HEK293 (cell line): ENCODE results near the gene FXYD1.

Source experiments
- CTCF ChIA-PET: fragments of 350-600 bp; formaldehyde crosslinking; extraction: SDS; loops from one replicate; lab custom pipeline; 2021; ENCODE audit warnings: antibody characterized with exemption; lab: Yijun Ruan, JAX
- POLR2A ChIA-PET: fragments of 300-600 bp; formaldehyde crosslinking; extraction: SDS; loops from one replicate; lab custom pipeline; 2020; ENCODE audit warnings: antibody characterized with exemption, inconsistent platforms; lab: Yijun Ruan, JAX
- H3K27ac ChIP-seq: fragments of 200-500 bp; sonication (Bioruptor generic); 2 replicates; pipeline ENCODE4 v1.5.1; 2014; ENCODE audit warnings: low read depth, low read length, control low read depth, inconsistent platforms; ENCODE audit errors: extremely low read depth
- H3K36me3 ChIP-seq, 2 experiments: fragments of 200-500 bp in 1 of 2; sonication (Bioruptor generic) in 1 of 2; 1 replicate in 1 of 2; 2 replicates in 1 of 2; pipeline ENCODE4 v1.5.1; 2014 to 2017; ENCODE audit warnings: inconsistent platforms in 2 of 2, low read length in 2 of 2; ENCODE audit not compliant: control insufficient read depth in 2 of 2, insufficient read depth in 1 of 2
- H3K4me1 ChIP-seq: fragments of 200-500 bp; sonication (Bioruptor generic); 2 replicates; pipeline ENCODE4 v1.5.1; 2014; ENCODE audit warnings: mild to moderate bottlenecking, low read length, inconsistent platforms; ENCODE audit not compliant: control insufficient read depth, insufficient read depth
- H3K4me3 ChIP-seq: 2 replicates; pipeline ENCODE4 v1.5.1; 2011; ENCODE audit warnings: low read depth, mild to moderate bottlenecking, control low read depth, low read length, moderate library complexity
- H3K9me3 ChIP-seq: fragments of 200-500 bp; sonication (Bioruptor generic); 2 replicates; pipeline ENCODE4 v1.5.1; 2014; ENCODE audit warnings: low read depth, low read length, inconsistent platforms; ENCODE audit not compliant: control insufficient read depth, insufficient read depth
- EGR2 ChIP-seq: fragments of 450-650 bp; formaldehyde crosslinking; IDR thresholded peaks from 2 replicates; pipeline ENCODE4 v1.5.1; 2016; ENCODE audit warnings: low read depth, missing biosample characterization, missing genetic modification characterization
- GLIS1 ChIP-seq: fragments of 450-650 bp; formaldehyde crosslinking; IDR thresholded peaks from 2 replicates; pipeline ENCODE4 v1.5.1; 2016; ENCODE audit warnings: missing biosample characterization, missing genetic modification characterization
- HIC1 ChIP-seq: fragments of 450-650 bp; formaldehyde crosslinking; IDR thresholded peaks from 2 replicates; pipeline ENCODE4 v1.5.1; 2016; ENCODE audit warnings: missing biosample characterization, missing genetic modification characterization
- SCRT1 ChIP-seq: fragments of 450-650 bp; formaldehyde crosslinking; IDR thresholded peaks from 2 replicates; pipeline ENCODE4 v1.5.1; 2016; ENCODE audit warnings: missing biosample characterization, missing genetic modification characterization, borderline replicate concordance
- SP3 ChIP-seq: fragments of 450-650 bp; formaldehyde crosslinking; IDR thresholded peaks from 2 replicates; pipeline ENCODE4 v1.5.1; 2016; ENCODE audit warnings: missing biosample characterization, missing genetic modification characterization
- TCF7L2 ChIP-seq: IDR thresholded peaks from 2 replicates; pipeline ENCODE4 v1.6.1; 2011; ENCODE audit warnings: low read depth, mild to moderate bottlenecking, inconsistent platforms, low read length, moderate library complexity, borderline replicate concordance
- TSHZ1 ChIP-seq: fragments of 450-650 bp; formaldehyde crosslinking; IDR thresholded peaks from 2 replicates; pipeline ENCODE4 v1.5.1; 2016; ENCODE audit warnings: missing biosample characterization, missing genetic modification characterization, borderline replicate concordance
- WT1 ChIP-seq: fragments of 450-650 bp; formaldehyde crosslinking; IDR thresholded peaks from 2 replicates; pipeline ENCODE4 v1.5.1; 2016; ENCODE audit warnings: missing biosample characterization, missing genetic modification characterization
- ZBTB49 ChIP-seq: fragments of 450-650 bp; formaldehyde crosslinking; IDR thresholded peaks from 2 replicates; pipeline ENCODE4 v1.5.1; 2016; ENCODE audit warnings: missing biosample characterization, missing genetic modification characterization, low read depth
- ZNF121 ChIP-seq: fragments of 450-650 bp; formaldehyde crosslinking; IDR thresholded peaks from 2 replicates; pipeline ENCODE4 v1.5.1; 2016; ENCODE audit warnings: missing biosample characterization, missing genetic modification characterization
- ZNF148 ChIP-seq: fragments of 450-650 bp; formaldehyde crosslinking; IDR thresholded peaks from 2 replicates; pipeline ENCODE4 v1.5.0; 2017; ENCODE audit warnings: missing biosample characterization, missing genetic modification characterization, borderline replicate concordance
- ZNF174 ChIP-seq: fragments of 450-650 bp; formaldehyde crosslinking; IDR thresholded peaks from 2 replicates; pipeline ENCODE4 v1.5.0; 2017; ENCODE audit warnings: missing biosample characterization, mild to moderate bottlenecking, missing genetic modification characterization
- ZNF792 ChIP-seq: fragments of 450-650 bp; formaldehyde crosslinking; IDR thresholded peaks from 2 replicates; pipeline ENCODE4 v1.5.1; 2016; ENCODE audit warnings: missing biosample characterization, missing genetic modification characterization
- ZNF843 ChIP-seq: fragments of 450-650 bp; formaldehyde crosslinking; IDR thresholded peaks from 2 replicates; pipeline ENCODE4 v1.5.1; 2016; ENCODE audit warnings: missing biosample characterization, missing genetic modification characterization
- ZSCAN5A ChIP-seq: fragments of 450-650 bp; formaldehyde crosslinking; IDR thresholded peaks from 2 replicates; pipeline ENCODE4 v1.5.1; 2016; ENCODE audit warnings: missing biosample characterization, missing genetic modification characterization

The FXYD1 gene

GRCh38 chr19:35098413-35099049, 40.1 kb upstream of the FXYD1 start (continued):
- no peak for TF ChIP-seq EGR2 (tag by site-specific recombination)
- TF ChIP-seq GLIS1 (tag by site-specific recombination): no peak

GRCh38 chr19:35099155-35099896, 39.3 kb upstream of the FXYD1 start:
- Histone ChIP-seq H3K36me3 (no peaks in the 10 kb centered on the region; a peak in 1 of 3 replicates), H3K27ac (no peak overlapping the region), H3K4me3 (no peak overlapping the region), H3K4me1 (no peaks in the 10 kb centered on the region), H3K9me3 (no peaks in the 10 kb centered on the region)
- ChIA-PET CTCF (interaction anchor here (0.8 to 3.5 kb wide), 11 partner anchors 8 to 127 kb away, joined by 3 to 25 read pairs (median 6); partner anchors contain the start of gene FXYD3), POLR2A (interaction anchor here (0.6 kb wide), 1 partner anchor 70 kb away, joined by 6 read pairs; no protein-coding TSS in a partner anchor)
- TF ChIP-seq HIC1 (tag by site-specific recombination) (0 out of 2 replicates have a peak, but pooled peaks have one; percentile 29), ZNF843 (tag by site-specific recombination) (no peak), ZNF121 (tag by site-specific recombination) (peak; percentile 86; the same call in 1 of the 2 replicates)

- Histone ChIP-seq H3K9me3 (no peaks in the 10 kb centered on the region), H3K4me1 (no peaks in the 10 kb centered on the region), H3K36me3 (no peaks in the 10 kb centered on the region; a peak in 1 of 3 replicates), H3K4me3 (no peak overlapping the region), H3K27ac (no peak overlapping the region)
- ChIA-PET POLR2A (interaction anchor here (0.6 kb wide), 1 partner anchor 71 kb away, joined by 6 read pairs; no protein-coding TSS in a partner anchor), CTCF (interaction anchor here (0.6 to 2.3 kb wide), 10 partner anchors 9 to 658 kb away, joined by 3 to 18 read pairs (median 5); partner anchors contain the start of gene FXYD3)
- TF ChIP-seq ZNF174: no peak
- TF ChIP-seq ZNF792 (tag by site-specific recombination): no peak
- no peak for TF ChIP-seq TSHZ1 (tag by site-specific recombination)
- TF ChIP-seq WT1 (tag by site-specific recombination): no peak
- no peak for TF ChIP-seq ZBTB49 (tag by site-specific recombination)
- no peak for TF ChIP-seq TCF7L2
- no peak for TF ChIP-seq SCRT1 (tag by site-specific recombination)
- no peak for TF ChIP-seq SP3 (tag by site-specific recombination)
- TF ChIP-seq ZNF148 (tag by site-specific recombination): no peak
- TF ChIP-seq ZSCAN5A (tag by site-specific recombination): no peak
These were observed 38.7 kb upstream of the FXYD1 start for GRCh38 chr19:35099897-35100275.
